ENCODE results near the gene GMIP. TPM values are rescaled to one million over a fixed set of nuclear protein-coding genes. Genes with fewer than 3 reads are reported as not detected.

Gene GMIP
- total RNA-seq, 3 donors from 2014 or later (not counting 1 experiment from before 2014, with no cell fraction given) = 134 to 188 (median 150) TPM

- peaks cover 72% of the 10 kb centered on the region for H3K36me3 ChIP-seq (ENCODE audit: control insufficient read depth, insufficient read depth, low read length)
- no peaks in the 10 kb centered on the region for H3K9me3 Mint-ChIP-seq
- H3K27me3 ChIP-seq (ENCODE audit: control insufficient read depth, insufficient read depth, low read length) = no peaks in the 10 kb centered on the region
- WGBS (ENCODE audit: insufficient coverage) = 91% methylated on average over 13 of the region's 13 CpGs
- H3K4me1 Mint-ChIP-seq = peaks cover 0 to 9% of the 10 kb centered on the region in 2 donors
- no peak overlapping the region for H3K4me3 Mint-ChIP-seq
- intact Hi-C loops (cut with micrococcal nuclease) = no loop called here
- TF ChIP-seq CTCF (IDR thresholded peaks at IDR 0.05) = no peak
- no peak overlapping the region for H3K27ac Mint-ChIP-seq
- H3K4me3 ChIP-seq (ENCODE audit: low read length) = no peak overlapping the region
- no peak for DNase-seq
- no peak overlapping the region for H3K27ac ChIP-seq (ENCODE audit: low read length)
- no peaks in the 10 kb centered on the region for H3K9me3 ChIP-seq (ENCODE audit: control insufficient read depth, insufficient read depth, low read length)
- no peaks in the 10 kb centered on the region for H3K4me1 ChIP-seq (ENCODE audit: control insufficient read depth, insufficient read depth, low read length)
- no peak for ATAC-seq
- no peaks in the 10 kb centered on the region for H3K36me3 Mint-ChIP-seq
- no peaks in the 10 kb centered on the region for H3K27me3 Mint-ChIP-seq (ENCODE audit: low read depth in 2 of 2)
These were observed 7.6 kb upstream of the GMIP start for GRCh38 chr19:19651076-19651475.

- Histone ChIP-seq H3K27me3 (ENCODE audit: control insufficient read depth, insufficient read depth, low read length) (no peaks in the 10 kb centered on the region), H3K9me3 (ENCODE audit: control insufficient read depth, insufficient read depth, low read length) (no peaks in the 10 kb centered on the region), H3K4me1 (ENCODE audit: control insufficient read depth, insufficient read depth, low read length) (no peaks in the 10 kb centered on the region), H3K36me3 (ENCODE audit: control insufficient read depth, insufficient read depth, low read length) (peaks cover 72% of the 10 kb centered on the region), H3K4me3 (ENCODE audit: low read length) (no peak overlapping the region), H3K27ac (ENCODE audit: low read length) (no peak overlapping the region)
- Mint-ChIP-seq H3K27me3 (ENCODE audit: low read depth in 2 of 2) (no peaks in the 10 kb centered on the region), H3K9me3 (no peaks in the 10 kb centered on the region), H3K36me3 (no peaks in the 10 kb centered on the region), H3K27ac (peak overlapping the region in 1 of 2 donors; percentile 56), H3K4me1 (peaks cover 0 to 9% of the 10 kb centered on the region in 2 donors), H3K4me3 (no peak overlapping the region)
- TF ChIP-seq CTCF (IDR thresholded peaks at IDR 0.05) = no peak
- no peak for ATAC-seq
- WGBS (ENCODE audit: insufficient coverage) = 91% methylated on average over 9 of the region's 9 CpGs
- DNase-seq = no peak
- intact Hi-C loops (cut with micrococcal nuclease) = no loop called here
These were observed 6.9 kb upstream of the GMIP start for GRCh38 chr19:19650331-19650730.

- H3K27me3 ChIP-seq (ENCODE audit: control insufficient read depth, insufficient read depth, low read length) = no peaks in the 10 kb centered on the region
- TF ChIP-seq CTCF (IDR thresholded peaks at IDR 0.05) = no peak
- WGBS (ENCODE audit: insufficient coverage) = 96% methylated on average over 22 of the region's 22 CpGs
- H3K36me3 ChIP-seq (ENCODE audit: control insufficient read depth, insufficient read depth, low read length) = peaks cover 71% of the 10 kb centered on the region
- no peaks in the 10 kb centered on the region for H3K9me3 Mint-ChIP-seq
- H3K36me3 Mint-ChIP-seq = no peaks in the 10 kb centered on the region
- H3K4me1 ChIP-seq (ENCODE audit: control insufficient read depth, insufficient read depth, low read length) = no peaks in the 10 kb centered on the region
- no peaks in the 10 kb centered on the region for H3K9me3 ChIP-seq (ENCODE audit: control insufficient read depth, insufficient read depth, low read length)
- H3K4me1 Mint-ChIP-seq = peaks cover 0 to 9% of the 10 kb centered on the region in 2 donors
- no peaks in the 10 kb centered on the region for H3K27me3 Mint-ChIP-seq (ENCODE audit: low read depth in 2 of 2)
- no peak overlapping the region for H3K4me3 Mint-ChIP-seq
- intact Hi-C loops (cut with micrococcal nuclease) = no loop called here
- H3K27ac Mint-ChIP-seq = peak overlapping the region; percentile 18 to 56
- H3K27ac ChIP-seq (ENCODE audit: low read length) = no peak overlapping the region
- no peak overlapping the region for H3K4me3 ChIP-seq (ENCODE audit: low read length)
- ATAC-seq (no peak), DNase-seq (no peak)
These were observed 6.1 kb upstream of the GMIP start for GRCh38 chr19:19649580-19649995.

GRCh38 chr19:19649155-19649554 lies 5.7 kb upstream of the GMIP start:
- ATAC-seq (no peak), DNase-seq (no peak)
- Mint-ChIP-seq H3K36me3 (no peaks in the 10 kb centered on the region), H3K9me3 (no peaks in the 10 kb centered on the region), H3K27ac (peak overlapping the region; percentile 18 to 56), H3K27me3 (ENCODE audit: low read depth in 2 of 2) (no peaks in the 10 kb centered on the region), H3K4me3 (no peak overlapping the region), H3K4me1 (peaks cover 0 to 9% of the 10 kb centered on the region in 2 donors)
- Histone ChIP-seq H3K4me3 (ENCODE audit: low read length) (no peak overlapping the region), H3K9me3 (ENCODE audit: control insufficient read depth, insufficient read depth, low read length) (no peaks in the 10 kb centered on the region), H3K27ac (ENCODE audit: low read length) (no peak overlapping the region), H3K36me3 (ENCODE audit: control insufficient read depth, insufficient read depth, low read length) (peaks cover 67% of the 10 kb centered on the region), H3K4me1 (ENCODE audit: control insufficient read depth, insufficient read depth, low read length) (peaks cover 2% of the 10 kb centered on the region), H3K27me3 (ENCODE audit: control insufficient read depth, insufficient read depth, low read length) (no peaks in the 10 kb centered on the region)
- TF ChIP-seq CTCF (IDR thresholded peaks at IDR 0.05) = no peak
- WGBS (ENCODE audit: insufficient coverage) = 86% methylated on average over 6 of the region's 6 CpGs
- intact Hi-C loops (cut with micrococcal nuclease) = no loop called here

Measured in natural killer cell (primary cell).